Dermis blood vessel endothelial cell (primary cell): ENCODE results near the gene KCNMA1. TPM values are rescaled to one million over a fixed set of nuclear protein-coding genes. Genes with fewer than 3 reads are reported as not detected.

Experiments used
- DNase-seq: peaks from one replicate; pipeline ENCODE4 v3.0.0; 2010
- total RNA-seq: library from RNA; depleted of rRNA; stranded (reverse); fragments of >200 nt; gene quantifications from 2 replicates; pipeline ENCODE4 v1.2.3, GENCODE V29; 2014

The KCNMA1 gene
- total RNA-seq, 1 donor from 2014 or later, result under 0.01 TPM

GRCh38 chr10:77201135-77202106 lies 436.2 kb downstream of the KCNMA1 start:
- DNase-seq, result no peak

GRCh38 chr10:77197544-77197943 lies 440.1 kb downstream of the KCNMA1 start:
- no peak for DNase-seq

GRCh38 chr10:77196614-77197013 lies 441.0 kb downstream of the KCNMA1 start:
- DNase-seq, result no peak

GRCh38 chr10:77195101-77195500 lies 442.5 kb downstream of the KCNMA1 start:
- DNase-seq, result peak; percentile 6

- no peak for DNase-seq
Measured at GRCh38 chr10:77193001-77193400, 444.6 kb downstream of the KCNMA1 start.

GRCh38 chr10:77192402-77192801 lies 445.2 kb downstream of the KCNMA1 start:
- no peak for DNase-seq

GRCh38 chr10:77191324-77192049 lies 446.1 kb downstream of the KCNMA1 start:
- DNase-seq, result no peak

- no peak for DNase-seq
Measured at GRCh38 chr10:77190291-77190690, 447.3 kb downstream of the KCNMA1 start.

GRCh38 chr10:77189520-77189919 lies 448.1 kb downstream of the KCNMA1 start:
- no peak for DNase-seq

- DNase-seq, result no peak
Measured at GRCh38 chr10:77189075-77189474, 448.5 kb downstream of the KCNMA1 start.

- no peak for DNase-seq
Measured at GRCh38 chr10:77188521-77188920, 449.1 kb downstream of the KCNMA1 start.

- DNase-seq, result no peak
Measured at GRCh38 chr10:77188000-77188395, 449.6 kb downstream of the KCNMA1 start.

GRCh38 chr10:77187376-77187999 lies 450.1 kb downstream of the KCNMA1 start:
- no peak for DNase-seq

GRCh38 chr10:77186936-77187335 lies 450.7 kb downstream of the KCNMA1 start:
- DNase-seq, result no peak

- DNase-seq, result no peak
Measured at GRCh38 chr10:77185696-77186095, 451.9 kb downstream of the KCNMA1 start.

- no peak for DNase-seq
Measured at GRCh38 chr10:77182803-77183202, 454.8 kb downstream of the KCNMA1 start.

GRCh38 chr10:77180794-77181193 lies 456.8 kb downstream of the KCNMA1 start:
- no peak for DNase-seq

- no peak for DNase-seq
Measured at GRCh38 chr10:77180104-77180503, 457.5 kb downstream of the KCNMA1 start.

GRCh38 chr10:77179015-77179695 lies 458.5 kb downstream of the KCNMA1 start:
- peak; percentile 34 for DNase-seq

GRCh38 chr10:77177589-77177988 lies 460.0 kb downstream of the KCNMA1 start:
- no peak for DNase-seq

GRCh38 chr10:77177161-77177560 lies 460.4 kb downstream of the KCNMA1 start:
- no peak for DNase-seq

GRCh38 chr10:77176232-77176631 lies 461.4 kb downstream of the KCNMA1 start:
- no peak for DNase-seq
